Subcutaneous adipose tissue (tissue), 4 donors: ENCODE data around the gene NFIX. TPM values are rescaled to one million over a fixed set of nuclear protein-coding genes. Genes with fewer than 3 reads are reported as not detected.

Source experiments
- total RNA-seq, 4 donors: library from RNA; depleted of rRNA; stranded (reverse); fragments of >200 nt; gene quantifications; one replicate each; pipeline ENCODE4 v1.1.0, GENCODE V29; 2016
- TF ChIP-seq, protein P1 (sequence below): fragments of 450-650 bp; IDR thresholded peaks from one replicate; pipeline ENCODE4 v1.5.1; 2016; ENCODE audit warnings: low read depth, mild to moderate bottlenecking, control low read depth, antibody characterized with exemption, moderate library complexity

The NFIX gene
- total RNA-seq, 4 donors from 2014 or later, result 32.8 to 102 (median 47.0) TPM

DNA sequence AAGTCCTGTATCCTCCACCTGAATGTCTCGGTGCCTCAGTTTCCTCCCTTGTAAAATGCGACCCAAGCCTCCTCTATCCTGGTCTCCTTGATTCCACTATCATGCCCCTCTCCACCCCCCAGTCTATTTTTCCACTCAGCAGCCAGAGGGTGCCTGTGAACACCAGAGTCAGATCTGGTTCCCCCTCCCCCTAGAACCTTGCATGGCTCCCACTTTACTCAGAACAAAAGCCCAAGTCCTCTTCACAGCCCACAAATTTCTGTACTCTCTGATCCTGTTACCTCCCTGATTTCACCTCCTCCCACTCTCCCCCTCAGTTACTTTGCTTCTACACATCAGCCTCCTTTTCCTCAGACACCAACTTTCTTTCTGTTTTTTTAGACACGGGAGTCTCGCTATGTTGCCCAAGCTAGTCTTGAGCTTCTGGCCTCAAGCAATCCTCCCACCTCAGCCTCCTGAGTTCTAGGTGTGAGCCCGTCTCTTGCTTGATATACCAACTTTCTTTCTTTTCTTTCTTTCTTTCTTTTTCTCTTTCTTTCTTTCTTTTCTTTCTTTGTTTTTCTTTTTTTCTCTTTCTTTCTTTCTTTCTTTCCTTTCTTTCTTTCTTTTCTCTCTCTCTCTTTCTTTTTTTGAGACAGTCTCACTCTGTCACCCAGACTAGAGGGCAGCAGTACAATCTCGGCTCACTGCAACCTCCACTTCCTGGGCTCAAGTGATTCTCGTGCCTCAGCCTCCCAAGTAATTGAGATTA is 25.0 kb upstream of the NFIX start:
- TF ChIP-seq, protein P1, sequence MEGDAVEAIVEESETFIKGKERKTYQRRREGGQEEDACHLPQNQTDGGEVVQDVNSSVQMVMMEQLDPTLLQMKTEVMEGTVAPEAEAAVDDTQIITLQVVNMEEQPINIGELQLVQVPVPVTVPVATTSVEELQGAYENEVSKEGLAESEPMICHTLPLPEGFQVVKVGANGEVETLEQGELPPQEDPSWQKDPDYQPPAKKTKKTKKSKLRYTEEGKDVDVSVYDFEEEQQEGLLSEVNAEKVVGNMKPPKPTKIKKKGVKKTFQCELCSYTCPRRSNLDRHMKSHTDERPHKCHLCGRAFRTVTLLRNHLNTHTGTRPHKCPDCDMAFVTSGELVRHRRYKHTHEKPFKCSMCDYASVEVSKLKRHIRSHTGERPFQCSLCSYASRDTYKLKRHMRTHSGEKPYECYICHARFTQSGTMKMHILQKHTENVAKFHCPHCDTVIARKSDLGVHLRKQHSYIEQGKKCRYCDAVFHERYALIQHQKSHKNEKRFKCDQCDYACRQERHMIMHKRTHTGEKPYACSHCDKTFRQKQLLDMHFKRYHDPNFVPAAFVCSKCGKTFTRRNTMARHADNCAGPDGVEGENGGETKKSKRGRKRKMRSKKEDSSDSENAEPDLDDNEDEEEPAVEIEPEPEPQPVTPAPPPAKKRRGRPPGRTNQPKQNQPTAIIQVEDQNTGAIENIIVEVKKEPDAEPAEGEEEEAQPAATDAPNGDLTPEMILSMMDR, result no peak

DNA sequence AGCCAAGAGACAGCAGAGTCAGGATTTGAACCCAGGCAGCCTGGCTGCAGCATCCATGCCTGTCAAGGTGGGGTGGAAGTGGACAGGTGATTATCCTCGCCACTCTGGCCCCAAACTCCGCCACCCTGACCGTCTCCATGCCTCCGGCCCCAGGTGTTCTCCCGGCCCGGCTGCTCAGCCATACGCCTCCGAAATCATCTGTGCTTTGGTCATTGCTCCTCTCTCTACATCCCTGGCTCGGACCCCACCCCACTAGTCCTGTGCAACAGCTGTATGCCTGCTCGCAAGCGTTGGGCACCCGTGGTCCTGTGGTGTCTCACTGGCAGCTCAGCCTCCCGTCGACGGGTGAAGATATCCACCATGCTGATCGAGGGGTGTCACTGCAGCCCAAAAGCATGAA is 22.0 kb upstream of the NFIX start:
- TF ChIP-seq, protein P1, result no peak

DNA sequence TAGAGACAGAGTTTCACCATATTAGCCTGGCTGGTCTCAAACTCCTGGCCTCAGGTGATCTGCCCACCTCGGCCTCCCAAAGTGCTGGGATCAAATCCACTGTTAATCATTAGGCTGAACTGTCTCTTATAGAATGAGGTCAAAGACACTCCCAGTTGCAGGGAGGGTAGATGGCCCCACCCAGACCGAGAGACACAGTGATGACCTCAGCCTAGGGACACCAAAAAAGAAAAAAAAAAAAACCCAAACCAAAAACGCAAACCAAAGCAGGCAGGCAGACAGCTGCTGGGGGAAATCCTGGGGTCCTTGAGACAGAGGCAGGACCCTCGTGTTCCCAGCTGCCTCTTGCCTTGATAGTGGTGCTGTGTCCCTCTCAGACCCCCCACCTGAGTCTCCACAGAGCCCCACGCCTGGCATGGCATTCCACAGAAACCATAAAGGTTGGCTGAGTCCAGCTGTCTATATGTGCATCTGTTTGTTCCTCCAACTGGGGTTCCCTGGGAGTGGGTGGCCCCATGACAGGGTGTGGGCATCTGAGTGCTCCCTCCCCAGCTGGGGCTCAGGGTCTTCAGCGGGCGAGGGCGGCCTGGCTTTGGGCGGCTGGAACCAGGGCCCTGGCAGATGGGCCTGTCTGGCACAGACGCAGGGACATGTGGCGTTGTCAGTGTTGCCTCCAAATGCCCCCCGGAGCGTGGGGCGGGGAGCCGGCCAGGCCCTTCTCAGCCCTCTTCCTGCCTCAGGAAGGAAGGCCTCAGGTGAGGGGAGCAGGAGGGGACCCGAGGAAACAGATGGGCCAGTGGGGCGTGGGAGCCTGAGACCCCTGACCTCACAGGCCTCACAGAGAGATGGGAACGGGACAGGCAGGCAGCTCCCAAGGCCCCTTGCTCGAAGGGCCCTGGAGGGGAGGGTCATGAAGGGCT is 20.7 kb upstream of the NFIX start:
- TF ChIP-seq, protein P1, result no peak

DNA sequence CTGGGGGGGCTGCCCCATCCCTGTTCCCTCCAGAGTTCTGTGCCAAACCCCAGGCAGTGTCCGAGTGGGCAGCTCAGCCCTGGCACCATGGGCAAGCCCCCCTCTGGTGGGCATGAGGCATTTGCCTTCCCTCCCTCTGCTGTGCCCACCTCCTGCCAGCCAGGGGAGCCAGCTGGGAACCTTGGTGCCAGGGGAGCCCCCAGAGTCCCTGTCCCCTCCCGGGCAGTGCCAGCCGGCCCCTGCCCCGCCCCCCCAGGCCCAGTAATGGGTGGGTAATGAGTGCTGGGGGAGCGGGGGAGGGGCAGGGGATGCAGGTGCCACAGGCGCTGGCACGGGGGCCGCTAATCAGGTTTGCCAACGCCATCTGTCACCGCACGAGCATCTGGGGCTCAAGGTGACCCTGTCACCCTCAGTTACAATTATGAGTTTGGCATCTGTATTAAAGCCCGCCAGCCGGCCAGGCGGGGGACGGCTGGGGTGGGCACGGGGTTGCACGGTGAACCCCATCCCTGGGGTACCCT is 20.0 kb upstream of the NFIX start:
- TF ChIP-seq, protein P1, result no peak

DNA sequence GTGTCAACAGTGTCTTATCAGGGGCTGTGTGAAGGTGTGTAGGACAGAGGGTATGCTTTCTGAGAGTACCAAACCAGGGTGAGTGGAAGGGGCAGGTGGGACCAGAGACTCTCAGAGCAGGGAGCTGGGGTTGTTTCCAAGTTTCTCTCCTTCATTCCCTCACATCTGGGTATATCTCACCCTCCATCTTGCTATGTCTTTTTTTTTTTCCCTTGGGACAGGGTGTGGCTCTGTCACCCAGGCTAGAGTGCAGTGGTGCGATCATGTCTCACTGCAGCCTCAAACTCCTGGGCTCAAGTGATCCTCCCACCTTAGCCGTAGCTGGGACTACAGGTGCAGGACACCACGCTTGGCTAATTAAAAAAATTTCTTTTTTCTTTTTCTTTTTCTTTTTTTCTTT is 15.3 kb upstream of the NFIX start:
- TF ChIP-seq, protein P1, result no peak

DNA sequence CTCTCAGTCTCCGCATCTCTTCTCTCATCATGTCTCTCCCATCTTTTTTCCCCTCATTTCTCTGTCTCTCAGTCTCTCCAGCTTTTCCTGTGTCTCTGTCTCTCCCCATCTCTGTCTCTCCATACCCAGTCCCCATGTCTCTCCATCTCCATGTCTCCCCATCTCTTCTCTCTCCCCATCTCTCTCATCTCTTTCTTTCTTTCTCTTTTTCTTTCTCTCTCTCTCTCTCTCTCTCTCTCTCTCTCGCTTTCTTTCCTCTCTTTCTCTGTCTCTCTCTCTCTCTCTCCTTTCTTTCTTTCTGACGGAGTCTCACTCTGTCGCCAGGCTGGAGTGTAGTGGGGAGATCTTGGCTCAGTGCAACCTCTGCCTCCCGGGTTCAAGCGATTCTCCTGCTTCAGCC is 12.6 kb upstream of the NFIX start:
- TF ChIP-seq, protein P1, result no peak

DNA sequence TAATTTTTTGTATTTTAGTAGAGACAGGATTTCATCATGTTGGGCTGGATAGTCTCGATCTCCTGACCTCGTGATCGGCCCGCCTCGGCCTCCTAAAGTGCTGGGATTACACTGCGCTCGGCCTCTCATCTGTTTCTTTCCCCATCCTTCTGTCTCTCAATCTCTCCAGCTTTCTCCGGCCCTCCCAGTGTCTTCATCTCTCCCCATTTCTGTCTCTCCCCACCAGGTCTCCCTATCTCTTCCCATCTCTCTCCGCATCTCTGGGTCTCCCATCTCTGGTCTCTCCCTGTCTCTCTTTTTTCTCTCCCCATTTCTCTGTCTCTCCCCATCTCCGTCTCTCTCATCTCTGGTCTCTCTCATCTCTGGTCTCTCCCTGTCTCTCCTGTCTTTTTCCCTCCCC is 12.2 kb upstream of the NFIX start:
- TF ChIP-seq, protein P1, result no peak
